ENCODE data around the gene NPEPL1. TPM values are rescaled to one million over a fixed set of nuclear protein-coding genes. Genes with fewer than 3 reads are reported as not detected.
"Not testable (repeated sequence)": the region's sequence is repeated elsewhere in the genome, so short reads cannot be mapped to it uniquely, and the experiment has no call there.

NPEPL1 gene, protein sequence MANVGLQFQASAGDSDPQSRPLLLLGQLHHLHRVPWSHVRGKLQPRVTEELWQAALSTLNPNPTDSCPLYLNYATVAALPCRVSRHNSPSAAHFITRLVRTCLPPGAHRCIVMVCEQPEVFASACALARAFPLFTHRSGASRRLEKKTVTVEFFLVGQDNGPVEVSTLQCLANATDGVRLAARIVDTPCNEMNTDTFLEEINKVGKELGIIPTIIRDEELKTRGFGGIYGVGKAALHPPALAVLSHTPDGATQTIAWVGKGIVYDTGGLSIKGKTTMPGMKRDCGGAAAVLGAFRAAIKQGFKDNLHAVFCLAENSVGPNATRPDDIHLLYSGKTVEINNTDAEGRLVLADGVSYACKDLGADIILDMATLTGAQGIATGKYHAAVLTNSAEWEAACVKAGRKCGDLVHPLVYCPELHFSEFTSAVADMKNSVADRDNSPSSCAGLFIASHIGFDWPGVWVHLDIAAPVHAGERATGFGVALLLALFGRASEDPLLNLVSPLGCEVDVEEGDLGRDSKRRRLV
- total RNA-seq, result 10 to 100 TPM; 37.8 to 41.3 TPM

DNA sequence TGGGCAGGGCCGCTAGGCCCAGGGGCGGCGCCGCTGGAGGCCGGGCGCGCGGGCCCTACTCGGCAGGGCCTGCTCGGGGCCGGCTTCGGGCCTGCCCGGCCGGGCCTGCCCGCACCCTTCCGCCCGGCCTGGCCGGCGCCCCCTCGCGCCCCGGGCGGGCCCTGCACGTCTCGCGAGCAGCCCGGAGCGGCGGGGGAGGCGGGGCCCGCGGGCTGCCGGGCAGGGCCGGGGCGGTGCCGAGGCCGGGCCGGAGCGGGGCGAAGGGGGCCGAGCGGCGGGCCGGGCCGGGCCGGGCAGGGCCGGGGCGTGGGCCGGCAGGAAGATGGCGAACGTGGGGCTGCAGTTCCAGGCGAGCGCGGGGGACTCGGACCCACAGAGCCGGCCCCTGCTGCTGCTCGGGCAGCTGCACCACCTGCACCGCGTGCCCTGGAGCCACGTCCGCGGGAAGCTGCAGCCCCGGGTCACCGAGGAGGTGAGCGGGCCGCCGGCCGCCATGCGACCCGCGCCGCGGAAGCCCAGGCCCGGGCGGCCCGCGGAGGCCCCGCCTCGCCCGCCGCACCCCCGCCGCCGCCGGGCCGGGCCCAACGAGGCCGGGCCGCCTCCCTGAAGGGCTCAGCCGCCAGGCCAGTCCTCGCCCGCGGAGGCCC is at the start of gene NPEPL1:
NPEPL1 (plus strand) TSS at position 222 of the 647 bp plus-strand sequence; CDS start at position 323, 101 bp downstream.
- POLR2A ChIA-PET, result interaction anchor here (1.3 to 4.9 kb wide), 4 partner anchors 31 to 41 kb away, joined by 4 to 75 read pairs (median 6); partner anchors contain the start of gene STX16
- H3K27me3 Mint-ChIP-seq, result no peaks in the 10 kb centered on the region
- peak within 1 kb of the TSS; percentile 79 for H3K4me3 Mint-ChIP-seq
- peaks cover 11% of the 10 kb centered on the region for H3K4me1 Mint-ChIP-seq
- peaks cover 13% of the 10 kb centered on the region for H3K36me3 Mint-ChIP-seq
- peak; percentile 87 for DNase-seq
- H3K27ac Mint-ChIP-seq, result peak within 1 kb of the TSS; percentile 83
- no peaks in the 10 kb centered on the region for H3K9me3 Mint-ChIP-seq
- ATAC-seq (ENCODE audit: low read depth), result peak; percentile 94

DNA sequence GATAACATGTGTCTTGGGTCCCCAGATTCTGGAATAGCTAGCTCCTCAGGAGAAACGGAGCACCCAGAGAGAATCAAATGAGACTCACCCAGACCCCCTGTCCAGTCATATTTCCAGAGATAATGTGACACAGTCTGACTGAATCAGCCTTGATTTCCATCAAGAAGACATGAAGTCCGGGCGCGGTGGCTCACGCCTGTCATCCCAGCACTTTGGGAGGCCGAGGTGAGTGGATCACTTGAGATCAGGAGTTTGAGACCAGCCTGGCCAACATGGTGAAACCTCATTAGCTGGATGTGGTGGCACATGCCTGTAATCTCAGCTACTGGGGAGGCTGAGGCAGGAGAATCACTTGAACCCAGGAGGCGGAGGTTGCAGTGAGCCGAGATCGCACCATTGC is 49.7 kb upstream of the NPEPL1 start:
- H3K36me3 Mint-ChIP-seq; H3K9me3 Mint-ChIP-seq; H3K4me1 Mint-ChIP-seq; ATAC-seq (ENCODE audit: low read depth); H3K4me3 Mint-ChIP-seq; H3K27ac Mint-ChIP-seq: not testable (repeated sequence)
- POLR2A ChIA-PET, result interaction anchor here (0.9 kb wide), 1 partner anchor 8 kb away, joined by 4 read pairs; the partner anchor contains the start of gene STX16
- peaks cover 20% of the 10 kb centered on the region for H3K27me3 Mint-ChIP-seq
- peak; percentile 15 for DNase-seq

DNA sequence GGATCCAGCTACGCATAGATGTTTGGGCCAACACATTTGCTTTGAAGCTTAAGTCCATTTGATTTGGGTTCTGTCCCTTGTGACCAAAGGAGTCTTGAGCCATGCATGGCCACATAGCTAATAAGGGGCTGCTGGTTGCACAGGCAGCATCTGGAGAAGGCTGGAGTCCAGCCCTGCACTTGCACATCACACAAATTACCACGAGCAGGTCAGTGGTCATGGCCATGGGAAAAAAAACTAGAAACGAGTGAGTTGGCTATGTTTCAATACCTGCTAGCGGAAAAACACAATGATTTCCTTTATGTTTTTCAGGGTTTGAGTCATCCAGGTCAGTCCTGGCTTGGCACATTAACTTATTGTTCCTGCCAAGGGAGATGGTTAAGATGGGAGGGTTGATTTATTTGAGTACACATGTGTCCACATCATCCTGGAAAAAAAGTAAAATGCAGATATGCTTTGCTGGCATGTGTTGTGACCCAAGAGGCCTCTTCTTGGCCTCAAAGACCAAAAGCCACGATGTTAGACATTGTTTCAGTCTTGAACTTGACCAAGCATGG is 47.1 kb upstream of the NPEPL1 start:
- Mint-ChIP-seq H3K27me3 (peaks cover 8% of the 10 kb centered on the region), H3K36me3 (no peaks in the 10 kb centered on the region), H3K4me1 (peaks cover 3% of the 10 kb centered on the region), H3K27ac (no peak overlapping the region), H3K9me3 (no peaks in the 10 kb centered on the region), H3K4me3 (no peak overlapping the region)
- POLR2A ChIA-PET, result no interaction called here
- ATAC-seq (ENCODE audit: low read depth), result no peak
- peak; percentile 5 for DNase-seq

DNA sequence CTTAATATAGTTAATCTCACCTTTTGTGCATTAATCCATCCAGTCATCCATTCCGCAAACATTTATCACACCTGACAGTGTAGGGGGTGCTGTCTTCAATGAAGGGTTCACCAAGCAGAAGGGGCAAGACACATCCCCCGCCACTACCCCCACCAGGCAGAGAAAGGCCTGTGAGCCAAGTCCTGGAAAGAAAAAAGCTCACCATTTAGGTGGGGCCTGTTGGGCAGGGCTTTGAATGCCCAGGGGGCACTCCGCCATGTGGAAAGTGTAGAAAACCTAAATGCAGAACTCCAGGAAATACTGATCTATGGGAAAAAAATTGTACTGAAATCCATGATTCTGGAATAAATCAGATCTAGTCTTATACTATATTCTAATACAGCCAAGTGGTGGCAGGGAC is 46.3 kb upstream of the NPEPL1 start:
- H3K4me3 Mint-ChIP-seq, result no peak overlapping the region
- peaks cover 7% of the 10 kb centered on the region for H3K27me3 Mint-ChIP-seq
- no peak for DNase-seq
- peaks cover 2% of the 10 kb centered on the region for H3K36me3 Mint-ChIP-seq
- H3K27ac Mint-ChIP-seq, result no peak overlapping the region
- POLR2A ChIA-PET, result no interaction called here
- H3K4me1 Mint-ChIP-seq, result peaks cover 3% of the 10 kb centered on the region
- no peak for ATAC-seq (ENCODE audit: low read depth)
- H3K9me3 Mint-ChIP-seq, result no peaks in the 10 kb centered on the region

DNA sequence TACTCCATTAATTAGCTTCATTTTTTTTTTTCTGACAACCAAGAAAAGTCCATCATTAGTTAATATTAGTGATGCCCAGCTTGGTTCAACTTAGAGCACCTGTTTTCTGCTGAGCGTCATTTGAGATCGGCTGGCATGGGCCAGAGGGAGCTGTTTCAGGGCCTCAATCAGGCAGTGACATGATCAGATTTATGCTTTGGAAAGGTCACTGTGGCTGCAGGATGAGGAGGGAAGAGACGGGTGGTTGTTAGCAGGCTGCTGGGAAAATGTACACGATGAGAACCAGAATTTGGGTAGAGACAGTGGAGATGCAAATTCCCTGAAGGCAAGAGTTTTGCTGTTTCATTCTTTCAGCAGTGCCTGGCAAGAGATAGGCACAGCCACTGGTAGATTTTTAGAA is 45.9 kb upstream of the NPEPL1 start:
- POLR2A ChIA-PET, result no interaction called here
- Mint-ChIP-seq H3K36me3 (peaks cover 6% of the 10 kb centered on the region), H3K4me3 (peak overlapping the region; percentile 10), H3K4me1 (peaks cover 3% of the 10 kb centered on the region), H3K27ac (no peak overlapping the region), H3K9me3 (no peaks in the 10 kb centered on the region), H3K27me3 (peaks cover 7% of the 10 kb centered on the region)
- ATAC-seq (ENCODE audit: low read depth) (no peak), DNase-seq (peak; percentile 13)

DNA sequence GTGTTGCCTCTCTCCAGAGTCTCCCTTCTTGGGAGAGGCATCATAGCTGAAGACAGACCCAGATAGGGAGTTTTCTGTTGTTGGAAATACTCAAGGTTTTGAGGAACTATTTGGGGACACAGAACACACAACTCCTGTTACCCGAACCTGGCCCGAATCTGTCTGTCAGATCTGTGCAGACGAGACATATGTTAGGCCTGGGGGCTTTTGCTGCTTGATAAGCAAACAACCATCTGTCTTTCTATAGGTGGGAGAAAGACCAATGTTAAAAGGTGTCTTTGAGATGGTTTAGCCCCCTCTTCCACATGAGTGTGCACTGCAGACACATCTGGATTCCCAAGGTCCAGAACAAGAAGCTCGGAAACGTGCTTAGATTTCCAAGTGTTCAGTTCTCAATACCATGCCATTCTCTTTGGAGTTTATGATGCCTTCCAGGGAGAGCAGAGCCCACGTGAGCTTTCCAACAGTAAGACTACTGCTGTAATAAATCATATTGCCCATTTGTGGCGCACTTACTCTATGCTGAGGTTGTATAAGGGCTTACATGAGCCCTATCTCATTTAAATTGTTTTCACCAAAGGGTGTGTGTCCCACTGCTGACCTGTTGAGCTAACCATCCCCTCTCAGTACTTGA is 45.3 kb upstream of the NPEPL1 start:
- POLR2A ChIA-PET, result interaction anchor here (0.6 kb wide), 1 partner anchor 247 kb away, joined by 3 read pairs; no protein-coding TSS in a partner anchor
- peaks cover 3% of the 10 kb centered on the region for H3K4me1 Mint-ChIP-seq
- no peak overlapping the region for H3K27ac Mint-ChIP-seq
- no peak overlapping the region for H3K4me3 Mint-ChIP-seq
- no peak for ATAC-seq (ENCODE audit: low read depth)
- H3K27me3 Mint-ChIP-seq, result peaks cover 5% of the 10 kb centered on the region
- no peaks in the 10 kb centered on the region for H3K9me3 Mint-ChIP-seq
- DNase-seq, result peak; percentile 16
- peaks cover 9% of the 10 kb centered on the region for H3K36me3 Mint-ChIP-seq

DNA sequence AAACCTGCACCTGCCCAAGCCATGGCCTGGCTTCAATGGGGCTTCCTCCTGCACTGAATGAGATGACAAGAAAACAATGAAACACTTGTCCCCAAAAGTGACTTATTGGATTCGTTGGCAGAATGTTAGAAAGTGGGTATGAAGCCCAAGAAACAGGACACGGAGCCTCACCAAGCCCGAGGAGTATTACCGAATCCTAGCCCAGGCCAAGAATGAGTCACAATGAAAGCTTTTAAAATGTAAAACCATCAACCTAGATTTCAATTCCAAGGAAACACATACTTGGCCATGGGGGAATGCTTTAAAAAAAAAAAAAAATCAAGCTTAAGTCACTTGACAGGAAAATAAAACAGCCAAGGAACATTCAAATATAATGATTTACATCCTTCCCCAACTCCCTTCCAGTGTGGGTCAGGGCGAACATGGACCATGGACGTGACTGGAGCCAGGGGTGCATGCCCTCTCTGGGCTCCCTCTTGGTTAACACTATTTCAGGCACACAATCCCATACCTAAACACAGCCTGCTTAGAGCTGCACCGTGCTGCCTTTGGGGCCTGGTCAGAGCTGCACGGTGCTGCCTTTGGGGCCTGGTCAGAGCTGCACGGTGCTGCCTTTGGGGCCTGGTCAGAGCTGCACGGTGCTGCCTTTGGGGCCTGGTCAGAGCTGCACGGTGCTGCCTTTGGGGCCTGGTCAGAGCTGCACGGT is 44.7 kb upstream of the NPEPL1 start:
- H3K36me3 Mint-ChIP-seq, result peaks cover 10% of the 10 kb centered on the region
- peak; percentile 10 for DNase-seq
- H3K4me1 Mint-ChIP-seq, result peaks cover 3% of the 10 kb centered on the region
- H3K27me3 Mint-ChIP-seq, result peaks cover 4% of the 10 kb centered on the region
- H3K27ac Mint-ChIP-seq, result no peak overlapping the region
- ATAC-seq (ENCODE audit: low read depth), result no peak
- no peaks in the 10 kb centered on the region for H3K9me3 Mint-ChIP-seq
- H3K4me3 Mint-ChIP-seq, result no peak overlapping the region
- POLR2A ChIA-PET, result interaction anchor here (0.6 kb wide), 1 partner anchor 246 kb away, joined by 3 read pairs; no protein-coding TSS in a partner anchor

DNA sequence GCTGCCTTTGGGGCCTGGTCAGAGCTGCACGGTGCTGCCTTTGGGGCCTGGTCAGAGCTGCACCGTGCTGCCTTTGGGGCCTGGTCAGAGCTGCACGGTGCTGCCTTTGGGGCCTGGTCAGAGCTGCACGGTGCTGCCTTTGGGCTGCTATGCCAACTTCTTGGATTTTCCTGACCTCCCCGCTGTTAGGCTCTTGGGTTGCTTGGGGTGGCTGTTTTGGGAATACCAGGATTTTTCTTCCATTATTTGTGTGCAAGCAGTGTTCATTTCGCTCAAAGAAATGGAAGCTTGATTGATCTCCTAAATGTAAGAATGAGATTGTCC is 44.1 kb upstream of the NPEPL1 start:
- POLR2A ChIA-PET; H3K4me3 Mint-ChIP-seq; H3K9me3 Mint-ChIP-seq; H3K4me1 Mint-ChIP-seq; H3K27me3 Mint-ChIP-seq; ATAC-seq (ENCODE audit: low read depth); H3K27ac Mint-ChIP-seq; DNase-seq: not testable (repeated sequence)
- peaks cover 14% of the 10 kb centered on the region for H3K36me3 Mint-ChIP-seq

DNA sequence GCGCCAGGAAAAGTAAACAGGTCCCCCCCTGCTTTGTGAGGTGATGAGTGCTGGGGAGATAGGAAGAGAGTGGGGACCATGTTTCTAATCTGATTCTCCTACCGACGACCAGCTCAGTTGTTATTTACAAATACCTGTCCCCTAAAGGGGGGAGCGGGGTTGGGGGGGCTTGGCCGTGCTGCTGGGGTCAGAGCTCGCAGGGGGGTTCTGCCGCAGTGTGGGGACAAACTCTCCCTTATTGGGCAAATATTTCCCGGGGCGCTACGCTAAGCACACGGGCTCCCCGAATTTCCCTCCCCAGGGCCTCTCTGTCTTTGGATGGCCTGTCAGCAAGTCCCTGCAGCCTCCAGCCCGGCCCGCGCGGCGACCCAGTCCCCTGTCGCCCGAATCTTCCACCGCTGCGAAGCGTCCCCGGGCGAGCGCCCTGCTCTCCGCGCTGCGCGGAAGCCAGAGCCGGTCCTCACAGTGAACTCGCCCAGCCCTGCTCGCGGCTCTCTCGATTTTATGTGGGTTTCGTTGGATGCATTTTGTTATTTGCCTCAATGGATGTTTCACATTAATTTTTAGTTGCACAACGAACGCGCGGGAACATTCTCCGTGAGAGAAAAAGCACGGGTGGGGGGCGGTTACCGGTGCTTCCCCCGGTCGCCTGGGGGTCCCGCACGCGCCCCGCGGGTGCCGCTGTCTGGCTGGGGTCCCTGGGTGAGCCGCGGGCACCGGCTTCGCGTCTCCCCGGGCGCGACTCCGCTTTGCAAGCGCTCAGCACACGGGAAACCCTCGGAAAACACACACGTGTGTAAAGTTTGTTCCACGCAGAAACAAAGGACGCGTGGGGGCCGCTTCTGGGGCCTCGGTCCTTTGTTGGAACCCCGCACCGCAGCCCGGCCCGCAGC is 43.1 kb upstream of the NPEPL1 start:
- Mint-ChIP-seq H3K27me3 (peaks cover 4% of the 10 kb centered on the region), H3K4me1 (peaks cover 4% of the 10 kb centered on the region), H3K4me3 (peak overlapping the region; percentile 79), H3K36me3 (peaks cover 14% of the 10 kb centered on the region), H3K27ac (peak overlapping the region; percentile 48), H3K9me3 (no peaks in the 10 kb centered on the region)
- ATAC-seq (ENCODE audit: low read depth) (no peak), DNase-seq (peak; percentile 59)
- POLR2A ChIA-PET, result interaction anchor here (0.6 to 3.8 kb wide), 7 partner anchors 11 to 415 kb away, joined by 3 to 89 read pairs (median 13); partner anchors contain the start of genes GNAS, GNAS-AS1, NPEPL1 and RAB22A

DNA sequence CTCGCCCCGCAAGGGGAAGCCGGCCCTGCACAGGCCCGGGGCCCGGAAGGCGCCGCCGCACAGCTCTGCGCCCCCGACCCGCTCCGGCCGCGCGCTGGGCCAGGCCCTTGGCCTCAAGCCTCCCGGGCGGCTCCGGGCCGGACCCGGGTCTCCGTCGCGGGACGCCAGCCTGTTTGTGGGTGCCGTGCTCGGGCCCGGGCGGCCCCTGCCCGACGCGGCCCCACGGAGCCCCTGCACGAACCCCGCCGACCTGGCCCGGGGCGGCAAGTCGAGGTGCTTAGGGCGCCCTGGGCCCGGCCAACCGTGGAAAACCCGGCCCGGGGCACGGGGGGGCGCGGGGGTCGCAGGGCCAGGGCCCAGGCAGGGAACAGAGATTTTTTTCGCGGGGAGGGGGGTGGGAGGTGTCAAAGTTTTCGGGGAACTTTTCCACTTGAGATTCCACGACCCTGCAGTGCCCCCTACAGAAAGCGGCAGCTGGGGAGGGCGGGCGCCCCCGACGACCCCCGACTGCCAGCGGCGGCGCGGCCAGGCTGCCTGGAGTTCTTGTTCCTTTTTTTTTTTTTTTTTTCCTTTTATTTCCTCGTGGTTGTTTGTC is 42.3 kb upstream of the NPEPL1 start:
- Mint-ChIP-seq H3K9me3 (no peaks in the 10 kb centered on the region), H3K4me1 (peaks cover 4% of the 10 kb centered on the region), H3K4me3 (peak overlapping the region; percentile 97), H3K27me3 (peaks cover 4% of the 10 kb centered on the region), H3K27ac (peak overlapping the region; percentile 99), H3K36me3 (peaks cover 14% of the 10 kb centered on the region)
- DNase-seq (peak; percentile 76), ATAC-seq (ENCODE audit: low read depth) (peak; percentile 6)
- POLR2A ChIA-PET, result interaction anchor here (0.6 to 3.8 kb wide), 38 partner anchors 8 to 1133 kb away, joined by 3 to 89 read pairs (median 5); partner anchors contain the start of genes ATP5F1E, GNAS, GNAS-AS1 and NPEPL1

DNA sequence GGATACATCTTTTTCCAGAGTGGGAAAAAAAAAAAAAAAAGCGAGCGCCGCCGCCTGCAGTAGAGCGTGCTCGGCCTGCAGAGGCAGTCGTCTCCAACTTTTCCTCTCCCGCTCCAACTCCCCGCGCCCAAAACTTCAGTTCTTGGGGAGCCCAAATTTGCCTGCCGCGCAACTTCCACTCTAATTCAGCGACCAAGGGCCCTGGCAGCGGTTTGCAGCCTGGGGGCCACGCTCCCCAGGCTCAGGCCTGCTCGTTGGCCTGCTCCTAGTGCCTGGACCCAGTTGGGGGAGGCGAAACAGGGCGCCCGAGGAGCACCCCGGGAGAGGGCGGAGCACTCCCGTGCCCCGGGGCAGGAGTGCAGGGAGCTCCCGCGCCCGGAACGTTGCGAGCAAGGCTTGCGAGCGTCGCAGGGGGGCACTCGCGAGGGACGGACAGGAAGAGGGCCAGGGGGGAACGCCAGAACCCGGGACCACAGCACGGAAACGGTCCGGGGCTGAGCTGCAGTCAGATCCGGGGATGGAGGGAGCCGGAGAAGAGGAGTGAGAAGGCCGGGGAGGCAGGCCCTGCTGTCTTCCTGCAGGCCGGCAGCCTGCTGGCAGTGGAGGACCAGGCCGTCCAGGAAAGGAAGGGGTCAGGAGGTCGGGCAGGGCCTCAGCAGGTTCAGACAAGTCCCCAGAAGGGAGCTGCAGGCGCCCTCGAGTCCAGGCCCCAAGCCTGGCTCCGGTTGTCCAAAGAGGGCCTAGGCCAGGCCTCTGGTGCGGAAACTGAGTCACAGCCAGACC is 41.6 kb upstream of the NPEPL1 start, which contains the start of gene STX16:
STX16 (plus strand) TSS at position 508 of the 783 bp plus-strand sequence. CDS start 724 bp downstream, outside the sequence.
- ATAC-seq (ENCODE audit: low read depth), result peak; percentile 76

More for the DNA sequence above, 41.6 kb upstream of the NPEPL1 start, which contains the start of gene STX16:
- H3K27ac Mint-ChIP-seq, result peak within 1 kb of the TSS; percentile 99
- H3K36me3 Mint-ChIP-seq, result peaks cover 16% of the 10 kb centered on the region
- peak within 1 kb of the TSS; percentile 97 for H3K4me3 Mint-ChIP-seq
- H3K27me3 Mint-ChIP-seq, result peaks cover 4% of the 10 kb centered on the region
- POLR2A ChIA-PET, result interaction anchor here (0.6 to 3.8 kb wide), 45 partner anchors 9 to 1134 kb away, joined by 3 to 89 read pairs (median 4); partner anchors contain the start of genes ATP5F1E, GNAS, GNAS-AS1 and NELFCD
- no peaks in the 10 kb centered on the region for H3K9me3 Mint-ChIP-seq
- peak; percentile 90 for DNase-seq
- peaks cover 7% of the 10 kb centered on the region for H3K4me1 Mint-ChIP-seq
